HG02678 (cell line): ENCODE results near the gene ZNF800.
A peak's percentile ranks its signal among the peaks of the same experiment; 100 is the strongest.

Experiments
- ATAC-seq: cut with Tn5 transposase; IDR thresholded peaks from one replicate; pipeline ENCODE4 v1.9.1; 2021; ENCODE audit warnings: mild to moderate bottlenecking, moderate library complexity; ENCODE audit not compliant: unreplicated experiment

The ZNF800 gene

GRCh38 chr7:127349881-127350280 is 42.6 kb downstream of the ZNF800 start:
- no peak for ATAC-seq

GRCh38 chr7:127348247-127348631 is 44.3 kb downstream of the ZNF800 start:
- ATAC-seq, result no peak

DNA sequence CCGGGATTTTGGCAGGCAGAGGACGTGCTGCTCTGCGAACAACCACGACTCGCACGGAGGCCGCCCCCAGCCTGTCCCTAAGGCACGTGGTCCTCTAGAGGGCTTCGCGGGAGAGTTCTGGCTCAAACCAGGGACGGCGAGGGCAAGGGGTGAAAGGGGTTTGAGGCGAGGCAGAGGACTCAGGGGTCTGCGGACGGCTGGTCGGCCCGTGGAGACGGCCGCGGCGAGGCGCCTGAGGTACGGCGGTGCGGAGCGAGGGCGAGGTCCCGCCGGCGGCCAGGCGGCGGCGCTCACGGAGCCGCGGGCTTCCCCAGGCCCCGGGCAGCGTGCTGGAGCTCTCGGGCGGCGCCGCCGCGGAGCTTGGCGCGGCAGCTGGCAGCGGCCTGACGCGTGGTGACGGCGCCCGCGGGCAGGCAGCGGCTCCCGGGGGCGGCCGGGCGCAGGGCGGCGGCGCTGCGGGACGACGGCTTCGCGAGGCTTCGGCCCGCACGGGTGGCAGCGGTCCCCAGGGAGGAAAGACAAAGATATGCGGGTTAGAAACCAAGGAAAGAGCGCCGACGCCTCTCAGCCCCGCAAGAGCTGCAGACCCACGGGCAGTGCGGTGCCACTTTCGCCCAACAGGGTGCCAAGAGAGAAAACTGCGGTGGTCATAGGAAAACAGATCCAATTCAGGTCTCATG is 44.8 kb downstream of the ZNF800 start:
- ATAC-seq, result peak; percentile 99

DNA sequence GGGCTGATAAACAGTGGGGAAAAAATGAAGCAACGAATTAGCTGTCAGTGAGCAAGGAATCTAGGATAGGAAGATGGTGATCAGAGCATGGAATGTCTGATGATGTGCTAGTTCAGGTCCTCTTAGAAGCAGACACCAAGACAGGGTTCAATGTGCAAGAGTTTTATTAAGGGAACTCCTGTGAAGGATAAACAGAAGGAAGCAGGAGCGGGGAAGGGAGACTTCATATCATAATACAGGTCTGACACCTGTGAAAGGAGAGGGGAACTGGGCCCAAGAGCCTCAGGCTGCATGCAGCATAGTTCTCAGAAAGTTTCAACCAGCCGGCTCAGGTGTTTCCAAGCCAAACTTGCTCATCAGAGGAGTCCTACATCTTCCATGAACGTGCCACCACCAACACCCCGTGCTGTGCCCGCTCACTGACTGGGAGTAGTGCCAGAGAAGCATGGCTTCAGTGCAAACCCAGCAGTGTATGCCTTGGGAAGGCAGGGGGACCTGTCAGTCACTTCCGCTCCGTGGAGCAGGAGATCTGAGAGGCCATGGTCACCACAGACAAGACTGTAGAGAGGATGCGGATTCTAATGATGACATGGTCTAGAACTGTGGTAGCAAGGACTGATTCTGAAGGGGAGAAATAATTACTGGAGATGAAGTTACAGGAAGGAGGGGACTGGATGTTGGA is 45.8 kb downstream of the ZNF800 start:
- ATAC-seq, result no peak

DNA sequence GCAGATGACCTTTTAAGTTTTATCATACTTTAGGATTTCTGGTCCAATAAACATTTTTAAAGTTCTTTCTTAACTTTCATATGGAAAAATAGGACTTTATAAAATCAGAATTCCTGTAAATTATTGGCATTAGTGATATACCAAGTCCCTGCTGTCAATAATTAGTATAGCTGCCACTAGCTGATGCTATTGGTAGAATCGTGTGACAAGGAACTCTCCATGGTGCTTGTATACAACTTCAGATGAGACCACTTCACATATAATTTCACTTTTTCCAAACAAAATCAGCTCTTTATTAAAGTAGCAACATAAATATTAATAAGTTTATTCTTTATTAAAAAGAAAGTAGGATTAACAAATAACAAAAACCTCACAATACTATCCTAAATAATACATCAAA is 49.9 kb downstream of the ZNF800 start:
- no peak for ATAC-seq

DNA sequence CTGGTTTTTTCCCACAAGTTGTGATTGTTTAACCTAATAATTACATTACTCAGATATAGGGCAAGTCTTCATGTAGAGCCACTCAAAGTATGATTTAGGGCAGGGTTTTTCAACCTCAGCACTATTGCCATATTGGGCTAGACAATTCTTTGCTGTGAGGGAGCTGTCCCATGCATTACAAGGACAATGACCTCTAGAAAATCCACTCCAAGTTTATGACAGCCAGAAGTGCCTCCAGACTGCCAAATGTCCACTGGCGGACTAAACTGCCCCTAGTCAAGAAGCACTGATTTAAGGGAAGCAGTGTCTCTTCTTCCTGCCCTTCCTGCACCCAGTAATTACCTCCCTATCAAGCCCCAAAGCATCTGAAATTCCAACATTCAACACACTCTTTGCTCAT is 54.4 kb downstream of the ZNF800 start:
- ATAC-seq, result no peak

DNA sequence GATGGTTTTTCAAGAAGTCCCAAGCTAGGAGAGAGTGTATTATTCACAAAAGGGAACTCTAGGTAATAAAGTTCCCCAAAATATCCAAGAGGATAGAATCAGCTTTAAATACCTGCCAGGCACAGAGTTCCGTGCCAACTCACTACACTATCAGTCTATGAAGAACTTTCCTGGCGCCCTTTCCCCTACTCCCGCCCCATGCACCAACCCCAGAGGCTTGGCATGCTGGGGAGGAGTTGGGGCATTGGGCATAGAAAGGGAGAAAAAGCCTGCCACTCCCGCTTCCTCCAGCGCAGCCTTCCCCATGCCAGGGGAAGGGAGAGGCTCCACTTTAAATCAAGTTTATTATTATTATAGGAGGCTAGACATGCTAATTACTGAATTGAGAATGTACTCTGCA is 54.9 kb downstream of the ZNF800 start:
- ATAC-seq, result no peak

- ATAC-seq, result no peak
Observed at GRCh38 chr7:127336458-127336857, 56.0 kb downstream of the ZNF800 start.

- ATAC-seq, result no peak
Observed at GRCh38 chr7:127332880-127333279, 59.6 kb downstream of the ZNF800 start.

DNA sequence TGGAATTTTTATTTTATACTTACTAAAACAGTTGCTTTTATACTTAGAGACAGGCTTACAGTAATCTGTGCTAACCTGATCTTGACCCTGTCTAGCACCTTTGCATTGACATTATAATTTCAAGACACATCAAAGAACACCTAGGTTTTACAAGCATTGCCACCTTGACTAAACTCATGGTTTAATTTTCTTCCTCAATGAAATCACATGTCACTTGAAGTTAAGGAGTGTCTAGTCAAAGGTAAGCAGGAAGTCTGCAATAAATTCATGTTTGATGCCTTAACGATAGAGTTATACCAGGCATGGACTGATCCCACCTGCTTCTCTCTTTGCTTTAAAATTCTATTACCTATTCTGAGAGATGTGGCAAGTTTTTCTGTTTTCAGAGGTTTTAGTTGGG is 62.4 kb downstream of the ZNF800 start:
- no peak for ATAC-seq

GRCh38 chr7:127322832-127323493 is 69.5 kb downstream of the ZNF800 start:
- no peak for ATAC-seq

DNA sequence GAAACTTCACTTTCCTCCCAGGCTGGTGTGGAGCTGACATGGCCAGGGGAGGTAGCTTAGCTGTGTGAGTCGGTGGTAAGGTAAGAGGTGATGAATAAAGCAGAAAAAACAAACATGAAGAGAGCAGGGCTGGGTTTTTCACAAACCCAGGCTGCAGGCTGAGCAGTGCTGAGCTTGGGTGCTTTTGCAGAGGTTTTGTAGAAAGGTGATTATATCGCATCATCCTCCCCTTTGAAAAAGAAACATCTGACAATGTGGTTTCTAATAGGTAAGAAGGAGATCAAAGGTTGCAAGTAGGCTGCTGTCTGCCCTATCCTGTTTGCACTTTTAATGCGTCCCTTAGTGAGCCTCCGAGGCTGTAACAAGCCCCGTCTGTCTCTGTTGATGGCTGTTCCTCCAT is 70.2 kb downstream of the ZNF800 start:
- no peak for ATAC-seq

- ATAC-seq, result no peak
Observed at GRCh38 chr7:127320974-127321373, 71.5 kb downstream of the ZNF800 start.
